MCF 10A (cell line): ENCODE results near the gene POC1B. TPM values are rescaled to one million over a fixed set of nuclear protein-coding genes. Genes with fewer than 3 reads are reported as not detected.

Experiments
- BruUV-seq: library from RNA; stranded (reverse); fragments of 400-500 nt; replicated peaks from 2 replicates; lab custom pipeline; 2021; lab: Mats Ljungman, UMichigan
- CTCF ChIA-PET: fragments of 300-600 bp; sonication (Branson Sonifier 250); formaldehyde crosslinking; extraction: SDS; loops from one replicate; lab custom pipeline; 2021; ENCODE audit warnings: antibody characterized with exemption, inconsistent platforms; lab: Yijun Ruan, JAX
- POLR2A ChIA-PET: fragments of 300-600, 350-650 bp; sonication (Branson Sonifier 250); formaldehyde crosslinking; extraction: SDS; loops from one replicate; lab custom pipeline; 2020; ENCODE audit warnings: antibody characterized with exemption, inconsistent platforms; lab: Yijun Ruan, JAX
- DNase-seq: peaks from one replicate; pipeline ENCODE4 v3.0.0-alpha.2; 2018; ENCODE audit not compliant: unreplicated experiment
- H3K27ac Mint-ChIP-seq: one replicate; pipeline ENCODE4 v1.8.0; 2022; ENCODE audit warnings: mild to moderate bottlenecking, low read depth, mixed read lengths; ENCODE audit not compliant: unreplicated experiment
- H3K27me3 Mint-ChIP-seq: one replicate; pipeline ENCODE4 v1.8.0; 2022; ENCODE audit warnings: mixed read lengths; ENCODE audit not compliant: insufficient read depth, unreplicated experiment
- H3K36me3 Mint-ChIP-seq: one replicate; pipeline ENCODE4 v1.8.0; 2022; ENCODE audit warnings: mild to moderate bottlenecking, moderate library complexity, mixed read lengths; ENCODE audit not compliant: insufficient read depth, unreplicated experiment
- H3K4me1 Mint-ChIP-seq: one replicate; pipeline ENCODE4 v1.8.0; 2022; ENCODE audit warnings: mixed read lengths; ENCODE audit not compliant: insufficient read depth, unreplicated experiment
- H3K4me3 Mint-ChIP-seq: one replicate; pipeline ENCODE4 v1.8.0; 2022; ENCODE audit warnings: mild to moderate bottlenecking, moderate library complexity, mixed read lengths; ENCODE audit not compliant: unreplicated experiment
- H3K9me3 Mint-ChIP-seq: one replicate; pipeline ENCODE4 v1.8.0; 2022; ENCODE audit warnings: mixed read lengths; ENCODE audit not compliant: unreplicated experiment
- CTCF ChIP-seq: fragments of 200-600 bp; IDR thresholded peaks from one replicate; pipeline ENCODE4 v1.8.0; 2022; ENCODE audit warnings: antibody characterized with exemption, mild to moderate bottlenecking; ENCODE audit not compliant: unreplicated experiment
- intact Hi-C: fragments of 100-400 bp; cut with micrococcal nuclease; formaldehyde crosslinking; loops from 2 replicates; pipeline ENCODE4 v1.14.1; 2022
- total RNA-seq: library from RNA; stranded (reverse); gene quantifications from 2 replicates; pipeline ENCODE4 v1.2.3, GENCODE V29; 2022

The POC1B gene
- total RNA-seq, 1 experiment from 2014 or later = 14.8 TPM

GRCh38 chr12:89475203-89475990, 50.5 kb downstream of the POC1B start:
- H3K9me3 Mint-ChIP-seq = no peaks in the 10 kb centered on the region
- ChIA-PET POLR2A (no interaction called here), CTCF (interaction anchor here (0.7 to 0.8 kb wide), 2 partner anchors 11 to 13 kb away, joined by 3 read pairs; no protein-coding TSS in a partner anchor)
- H3K4me3 Mint-ChIP-seq = no peak overlapping the region
- H3K36me3 Mint-ChIP-seq = no peaks in the 10 kb centered on the region
- H3K27ac Mint-ChIP-seq = no peak overlapping the region
- intact Hi-C loops = no loop called here
- H3K4me1 Mint-ChIP-seq = peaks cover 8% of the 10 kb centered on the region
- H3K27me3 Mint-ChIP-seq = no peaks in the 10 kb centered on the region
- BruUV-seq = no TSS peak
- no peak for DNase-seq
- no peak for TF ChIP-seq CTCF

GRCh38 chr12:89474615-89475014, 51.2 kb downstream of the POC1B start:
- CTCF ChIA-PET = interaction anchor here (0.7 to 0.8 kb wide), 2 partner anchors 11 to 12 kb away, joined by 3 read pairs; no protein-coding TSS in a partner anchor
- BruUV-seq = no TSS peak
- TF ChIP-seq CTCF = no peak
- Mint-ChIP-seq H3K4me3 (no peak overlapping the region), H3K36me3 (no peaks in the 10 kb centered on the region), H3K4me1 (peaks cover 8% of the 10 kb centered on the region), H3K27me3 (no peaks in the 10 kb centered on the region), H3K9me3 (no peaks in the 10 kb centered on the region), H3K27ac (no peak overlapping the region)
- intact Hi-C loops = no loop called here
- DNase-seq = no peak
- POLR2A ChIA-PET = no interaction called here

GRCh38 chr12:89472508-89472907, 53.3 kb downstream of the POC1B start:
- ChIA-PET CTCF (interaction anchor here (0.7 to 6.1 kb wide), 2 partner anchors 11 to 52 kb away, joined by 3 to 81 read pairs; partner anchors contain the start of genes GALNT4 and POC1B), POLR2A (interaction anchor here (0.7 kb wide), 1 partner anchor 23 kb away, joined by 5 read pairs; no protein-coding TSS in a partner anchor)
- Mint-ChIP-seq H3K9me3 (no peaks in the 10 kb centered on the region), H3K27ac (no peak overlapping the region), H3K36me3 (no peaks in the 10 kb centered on the region), H3K4me1 (peaks cover 14% of the 10 kb centered on the region), H3K27me3 (no peaks in the 10 kb centered on the region), H3K4me3 (no peak overlapping the region)
- TF ChIP-seq CTCF = no peak
- DNase-seq = no peak
- intact Hi-C loops = no loop called here
- BruUV-seq = no TSS peak
